Endothelial cell (in vitro differentiated cells): ENCODE data around the gene NTN3. TPM values are rescaled to one million over a fixed set of nuclear protein-coding genes. Genes with fewer than 3 reads are reported as not detected.

Experiments
- DNase-seq: peaks from one replicate; pipeline ENCODE4 v3.0.0; 2021; ENCODE audit warnings: low spot score
- H3K27ac Mint-ChIP-seq: one replicate; pipeline ENCODE4 v1.8.0; 2021; ENCODE audit warnings: mixed read lengths, inconsistent platforms; ENCODE audit not compliant: unreplicated experiment
- H3K27me3 Mint-ChIP-seq: one replicate; pipeline ENCODE4 v1.8.0; 2021; ENCODE audit warnings: mild to moderate bottlenecking, moderate library complexity, mixed read lengths, inconsistent platforms; ENCODE audit not compliant: unreplicated experiment
- H3K36me3 Mint-ChIP-seq: one replicate; pipeline ENCODE4 v1.8.0; 2021; ENCODE audit warnings: mild to moderate bottlenecking, low read depth, mixed read lengths, inconsistent platforms; ENCODE audit not compliant: unreplicated experiment
- H3K4me1 Mint-ChIP-seq: one replicate; pipeline ENCODE4 v1.8.0; 2021; ENCODE audit warnings: mild to moderate bottlenecking, mixed read lengths, inconsistent platforms; ENCODE audit not compliant: unreplicated experiment
- H3K4me3 Mint-ChIP-seq: one replicate; pipeline ENCODE4 v1.8.0; 2021; ENCODE audit warnings: mild to moderate bottlenecking, mixed read lengths, inconsistent platforms; ENCODE audit not compliant: unreplicated experiment
- H3K9me3 Mint-ChIP-seq: one replicate; pipeline ENCODE4 v1.8.0; 2021; ENCODE audit warnings: mixed read lengths, inconsistent platforms; ENCODE audit not compliant: unreplicated experiment
- total RNA-seq: library from RNA; stranded (reverse); fragmentation: NEBNext Ultra II Directional; extraction: Animal tissue kit (Norgen Biotek cat#: 25700); gene quantifications from one replicate; pipeline ENCODE4 v1.2.1, GENCODE V29; 2021; ENCODE audit not compliant: unreplicated experiment
- TF ChIP-seq, protein P1 (sequence below): fragments of 200-600 bp; sonication (generic); IDR thresholded peaks from one replicate; pipeline ENCODE4 v1.5.0; 2021; ENCODE audit warnings: antibody characterized with exemption; ENCODE audit not compliant: unreplicated experiment

The NTN3 gene
- total RNA-seq, 1 donor from 2014 or later, result not detected

DNA sequence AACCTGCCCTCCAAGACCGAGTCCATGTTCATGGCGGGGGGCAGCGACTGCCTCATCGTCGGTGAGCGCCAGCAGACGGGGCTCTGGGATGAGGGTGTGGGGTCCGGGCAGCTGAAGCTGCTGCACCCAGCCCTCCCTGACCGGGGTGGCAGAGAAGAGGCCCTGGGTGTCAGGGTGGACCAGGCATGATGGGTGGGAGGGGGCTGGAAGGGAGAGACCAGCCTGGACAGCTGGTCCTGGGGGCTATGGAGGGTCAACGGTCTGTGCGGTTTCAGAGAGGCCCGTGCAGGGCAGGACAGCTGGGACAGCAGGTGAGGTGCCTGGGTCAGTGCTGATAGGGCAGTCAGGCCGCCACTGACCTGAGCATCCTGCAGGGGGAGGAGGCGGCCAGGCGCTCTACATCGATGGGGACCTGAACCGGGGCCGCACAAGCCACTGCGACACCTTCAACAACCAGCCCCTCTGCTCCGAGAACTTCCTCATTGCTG, 29.4 kb downstream of the NTN3 start:
- Mint-ChIP-seq H3K9me3 (no peaks in the 10 kb centered on the region), H3K27ac (no peak overlapping the region), H3K4me3 (no peak overlapping the region), H3K4me1 (no peaks in the 10 kb centered on the region), H3K36me3 (peaks cover 7% of the 10 kb centered on the region), H3K27me3 (peaks cover 7% of the 10 kb centered on the region)
- TF ChIP-seq, protein P1, sequence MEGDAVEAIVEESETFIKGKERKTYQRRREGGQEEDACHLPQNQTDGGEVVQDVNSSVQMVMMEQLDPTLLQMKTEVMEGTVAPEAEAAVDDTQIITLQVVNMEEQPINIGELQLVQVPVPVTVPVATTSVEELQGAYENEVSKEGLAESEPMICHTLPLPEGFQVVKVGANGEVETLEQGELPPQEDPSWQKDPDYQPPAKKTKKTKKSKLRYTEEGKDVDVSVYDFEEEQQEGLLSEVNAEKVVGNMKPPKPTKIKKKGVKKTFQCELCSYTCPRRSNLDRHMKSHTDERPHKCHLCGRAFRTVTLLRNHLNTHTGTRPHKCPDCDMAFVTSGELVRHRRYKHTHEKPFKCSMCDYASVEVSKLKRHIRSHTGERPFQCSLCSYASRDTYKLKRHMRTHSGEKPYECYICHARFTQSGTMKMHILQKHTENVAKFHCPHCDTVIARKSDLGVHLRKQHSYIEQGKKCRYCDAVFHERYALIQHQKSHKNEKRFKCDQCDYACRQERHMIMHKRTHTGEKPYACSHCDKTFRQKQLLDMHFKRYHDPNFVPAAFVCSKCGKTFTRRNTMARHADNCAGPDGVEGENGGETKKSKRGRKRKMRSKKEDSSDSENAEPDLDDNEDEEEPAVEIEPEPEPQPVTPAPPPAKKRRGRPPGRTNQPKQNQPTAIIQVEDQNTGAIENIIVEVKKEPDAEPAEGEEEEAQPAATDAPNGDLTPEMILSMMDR, result no peak
- DNase-seq, result no peak

DNA sequence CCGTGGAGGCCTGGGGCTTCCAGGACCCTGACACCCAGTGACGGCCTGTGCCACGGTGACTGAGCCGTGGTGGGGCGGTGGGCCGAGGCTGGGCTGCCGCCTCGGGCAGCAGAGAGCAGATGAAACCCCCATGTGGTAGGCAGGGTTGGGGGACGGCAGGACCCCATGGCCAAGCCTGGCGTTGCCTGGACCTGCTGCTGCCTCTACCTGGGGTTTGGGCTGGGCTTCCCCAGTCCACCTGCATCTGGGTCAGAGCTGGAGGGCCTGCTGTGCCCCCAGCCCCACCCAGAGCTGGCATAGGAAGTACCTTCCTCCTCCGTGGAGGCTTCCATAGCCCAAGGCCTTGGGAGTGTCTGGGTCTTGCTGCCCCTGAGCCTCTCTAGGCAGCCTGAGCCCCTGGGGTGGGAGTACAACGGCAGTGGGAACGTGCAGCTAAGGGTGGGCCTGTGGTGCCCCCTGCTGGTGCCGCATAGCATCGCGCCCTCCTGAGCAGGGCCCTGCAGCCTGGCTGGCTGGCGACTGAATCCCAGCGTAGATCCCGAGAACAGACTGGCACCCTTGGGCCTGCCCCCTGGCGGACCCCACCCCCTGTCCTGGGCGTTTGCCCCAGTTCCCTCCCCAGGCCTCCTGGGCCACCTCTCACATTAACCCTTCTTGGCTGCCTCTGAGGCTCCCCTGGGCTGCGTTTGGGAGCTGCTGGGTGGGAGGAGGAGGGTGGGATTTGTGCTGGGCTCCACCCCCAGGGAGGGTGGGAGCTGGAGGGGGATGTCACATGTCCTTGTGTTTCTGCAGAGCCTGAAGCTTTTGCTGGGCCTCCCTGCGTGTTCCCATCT, 30.0 kb downstream of the NTN3 start:
- H3K9me3 Mint-ChIP-seq, result no peaks in the 10 kb centered on the region
- H3K4me1 Mint-ChIP-seq, result no peaks in the 10 kb centered on the region
- TF ChIP-seq, protein P1, result peak; percentile 95
- no peak overlapping the region for H3K27ac Mint-ChIP-seq
- H3K27me3 Mint-ChIP-seq, result peaks cover 5% of the 10 kb centered on the region
- peak; percentile 93 for DNase-seq
- no peak overlapping the region for H3K4me3 Mint-ChIP-seq
- peaks cover 7% of the 10 kb centered on the region for H3K36me3 Mint-ChIP-seq

DNA sequence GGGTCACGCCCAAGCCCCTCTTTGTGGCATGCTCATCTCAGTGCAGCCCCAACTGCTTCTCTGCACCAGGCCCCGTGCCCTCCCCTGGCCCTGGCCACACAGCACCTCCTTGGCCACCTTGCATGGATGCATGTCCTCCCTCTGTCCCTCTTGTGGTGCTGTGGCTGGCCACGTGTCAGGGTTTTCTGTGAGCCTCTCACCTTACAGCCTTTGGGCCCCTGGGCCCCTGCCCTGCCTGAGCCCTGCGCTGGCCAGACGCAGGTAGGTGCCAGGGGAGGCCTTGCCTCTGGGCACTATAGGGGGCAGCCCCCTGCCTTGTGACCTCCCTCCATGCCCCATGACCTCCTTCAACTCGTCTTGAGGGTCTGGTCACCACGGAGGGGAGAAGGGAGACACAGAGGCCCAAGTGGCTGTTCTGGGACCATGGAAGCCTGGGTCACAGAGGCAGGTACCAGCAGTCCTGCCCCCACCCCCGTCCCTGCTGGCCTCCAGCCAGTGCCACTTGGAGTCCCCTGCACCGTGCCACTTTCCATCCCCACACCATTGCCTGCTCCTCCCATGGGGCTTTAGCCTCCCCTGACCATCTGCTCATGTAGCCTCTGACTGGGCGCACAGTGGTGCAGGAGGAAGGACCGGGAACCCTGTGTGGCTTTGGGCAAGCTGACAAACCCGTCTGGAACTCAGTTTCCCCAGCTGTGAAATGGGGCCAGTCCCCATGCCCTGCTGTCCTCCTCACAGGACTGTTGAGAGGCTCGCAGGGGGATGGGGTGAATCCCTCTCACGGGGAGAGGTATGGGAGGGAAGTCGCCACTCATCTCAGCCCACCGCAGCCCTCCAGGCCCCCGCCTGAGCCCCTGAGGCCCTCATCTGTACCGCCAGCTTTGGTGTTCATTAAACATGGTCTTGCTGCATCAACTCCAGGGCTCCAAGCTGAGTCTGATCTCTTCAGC, 31.1 kb downstream of the NTN3 start:
- Mint-ChIP-seq H3K27me3 (peaks cover 5% of the 10 kb centered on the region), H3K9me3 (no peaks in the 10 kb centered on the region), H3K4me1 (no peaks in the 10 kb centered on the region), H3K4me3 (no peak overlapping the region), H3K36me3 (peaks cover 7% of the 10 kb centered on the region), H3K27ac (no peak overlapping the region)
- TF ChIP-seq, protein P1, result no peak
- DNase-seq, result no peak

DNA sequence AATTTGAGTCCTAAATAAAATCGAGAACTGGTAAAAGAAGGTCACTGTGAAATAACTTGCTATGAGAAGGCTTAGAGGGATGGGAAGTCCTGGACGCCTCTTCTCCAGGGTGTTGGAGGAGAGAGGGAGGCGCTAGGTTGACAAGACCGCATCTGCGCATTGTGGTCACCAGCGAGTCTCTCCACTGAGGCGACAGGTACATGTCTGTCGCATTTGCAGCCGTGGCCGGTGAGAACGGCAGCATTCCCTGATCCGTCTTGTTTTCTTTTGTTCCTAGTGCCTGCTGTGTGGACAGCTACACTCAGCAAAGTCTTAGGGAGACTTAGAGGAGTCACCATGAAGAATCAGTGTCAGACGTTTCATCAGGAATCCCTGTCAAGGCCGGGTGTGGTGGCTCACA, 34.6 kb downstream of the NTN3 start:
- Mint-ChIP-seq H3K4me1 (no peaks in the 10 kb centered on the region), H3K9me3 (no peaks in the 10 kb centered on the region), H3K27me3 (peaks cover 5% of the 10 kb centered on the region), H3K27ac (no peak overlapping the region), H3K36me3 (no peaks in the 10 kb centered on the region), H3K4me3 (no peak overlapping the region)
- DNase-seq, result no peak
- TF ChIP-seq, protein P1, result no peak
